Tibial nerve (tissue), 4 donors: ENCODE data around the gene JAML.

ENCODE experiments used
- EP300 ChIP-seq, 2 donors: sonication (generic); formaldehyde crosslinking; IDR thresholded peaks; one replicate each; pipeline ENCODE4 v1.6.1; 2017; ENCODE audit warnings: antibody characterized with exemption in 2 of 2, mild to moderate bottlenecking in 1 of 2
- POLR2A ChIP-seq, 2 donors: fragments of 450-650 bp; IDR thresholded peaks; one replicate each; pipeline ENCODE4 v1.6.1; 2017; ENCODE audit warnings: antibody characterized with exemption in 2 of 2, mild to moderate bottlenecking in 2 of 2, moderate library complexity in 2 of 2
- TF ChIP-seq, protein P1 (sequence below), 5 experiments: fragments of 200-600 bp in 3 of 5; fragments of 450-650 bp in 2 of 5; sonication (generic) in 3 of 5; IDR thresholded peaks; one replicate each; pipeline ENCODE4 v1.5.1; 2016 to 2019; ENCODE audit warnings: antibody characterized with exemption in 5 of 5, mild to moderate bottlenecking in 3 of 5, moderate library complexity in 2 of 5

DNA sequence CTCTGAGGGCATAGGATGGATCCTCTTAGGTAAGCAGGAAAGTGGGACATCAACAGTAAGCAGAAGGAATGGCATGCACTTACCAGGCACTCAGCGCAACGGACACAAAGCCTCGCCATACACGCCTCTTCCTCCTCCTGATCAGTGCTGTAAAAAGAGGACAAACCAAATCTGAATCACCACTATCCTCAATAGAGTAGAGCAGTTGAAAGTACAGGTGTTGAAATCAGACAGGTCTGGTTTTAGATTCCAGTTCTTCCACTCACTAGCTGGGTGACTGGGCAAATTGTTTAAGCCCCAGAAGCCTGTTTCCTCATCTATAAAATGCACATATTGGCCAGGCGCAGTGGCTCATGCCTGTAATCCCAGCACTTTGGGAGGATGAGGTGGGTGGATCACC lies 8.6 kb upstream of the JAML start:
- TF ChIP-seq POLR2A (IDR thresholded peaks at IDR 0.05): no peak
- TF ChIP-seq, protein P1, sequence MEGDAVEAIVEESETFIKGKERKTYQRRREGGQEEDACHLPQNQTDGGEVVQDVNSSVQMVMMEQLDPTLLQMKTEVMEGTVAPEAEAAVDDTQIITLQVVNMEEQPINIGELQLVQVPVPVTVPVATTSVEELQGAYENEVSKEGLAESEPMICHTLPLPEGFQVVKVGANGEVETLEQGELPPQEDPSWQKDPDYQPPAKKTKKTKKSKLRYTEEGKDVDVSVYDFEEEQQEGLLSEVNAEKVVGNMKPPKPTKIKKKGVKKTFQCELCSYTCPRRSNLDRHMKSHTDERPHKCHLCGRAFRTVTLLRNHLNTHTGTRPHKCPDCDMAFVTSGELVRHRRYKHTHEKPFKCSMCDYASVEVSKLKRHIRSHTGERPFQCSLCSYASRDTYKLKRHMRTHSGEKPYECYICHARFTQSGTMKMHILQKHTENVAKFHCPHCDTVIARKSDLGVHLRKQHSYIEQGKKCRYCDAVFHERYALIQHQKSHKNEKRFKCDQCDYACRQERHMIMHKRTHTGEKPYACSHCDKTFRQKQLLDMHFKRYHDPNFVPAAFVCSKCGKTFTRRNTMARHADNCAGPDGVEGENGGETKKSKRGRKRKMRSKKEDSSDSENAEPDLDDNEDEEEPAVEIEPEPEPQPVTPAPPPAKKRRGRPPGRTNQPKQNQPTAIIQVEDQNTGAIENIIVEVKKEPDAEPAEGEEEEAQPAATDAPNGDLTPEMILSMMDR (IDR thresholded peaks at IDR 0.05): no peak
- TF ChIP-seq EP300 (IDR thresholded peaks at IDR 0.05): no peak
